Measurements from ENCODE around the gene ASAP3. TPM values are rescaled to one million over a fixed set of nuclear protein-coding genes. Genes with fewer than 3 reads are reported as not detected.
"Not testable (repeated sequence)": the region's sequence is repeated elsewhere in the genome, so short reads cannot be mapped to it uniquely, and the experiment has no call there.

Gene ASAP3
- total RNA-seq, 1 donor from 2014 or later: 40.1 TPM

GRCh38 chr1:23395849-23396248 is 88.1 kb downstream of the ASAP3 start:
- no peak for DNase-seq (ENCODE audit: low spot score)

DNA sequence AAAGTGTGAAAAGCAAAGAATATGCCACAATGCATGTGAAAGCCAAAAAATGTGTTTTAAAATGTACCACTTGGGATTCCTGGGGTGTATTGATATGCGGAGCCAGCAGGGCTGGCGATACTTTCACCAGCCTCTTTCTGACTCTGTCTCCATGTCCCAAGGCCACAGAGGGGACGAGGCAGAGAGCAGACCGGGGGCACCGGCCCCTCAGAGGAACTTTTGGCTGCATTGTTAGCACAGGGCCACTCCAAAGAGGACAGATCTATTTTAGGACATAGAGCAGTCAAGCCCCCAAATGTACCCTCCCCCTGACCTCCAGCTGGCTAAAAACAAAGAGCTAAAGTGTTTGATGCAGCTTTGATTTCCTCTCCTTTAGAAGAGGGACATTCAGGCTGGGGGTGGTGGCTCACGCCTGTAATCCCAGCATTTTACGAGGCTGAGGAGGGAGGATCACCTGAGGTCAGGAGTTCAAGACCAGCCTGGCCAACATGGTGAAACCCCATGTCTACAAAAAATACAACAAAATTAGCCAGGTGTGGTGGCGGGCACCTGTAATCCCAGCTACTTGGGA is 88.7 kb downstream of the ASAP3 start:
- DNase-seq (ENCODE audit: low spot score): no peak

DNA sequence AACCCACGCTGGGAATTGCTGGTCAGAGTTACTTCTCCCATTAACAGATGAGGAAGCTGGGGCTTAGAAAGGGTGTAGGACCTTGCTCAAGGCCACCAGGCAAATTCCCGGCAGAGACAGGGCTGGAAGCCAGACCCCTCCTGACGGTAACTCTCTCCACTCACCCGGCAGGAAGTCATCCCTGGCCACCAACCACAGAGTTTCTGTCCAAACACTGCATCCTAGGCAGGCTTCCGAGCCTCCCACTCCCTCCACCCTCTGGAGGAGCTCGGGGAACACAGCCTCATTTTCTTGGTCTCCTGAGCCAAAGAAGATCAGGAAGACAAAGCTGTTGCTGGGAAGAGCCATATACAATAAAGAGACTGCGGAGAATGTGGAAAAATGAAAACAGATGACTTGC is 89.3 kb downstream of the ASAP3 start:
- DNase-seq (ENCODE audit: low spot score): peak; percentile 72

GRCh38 chr1:23394181-23394580 is 89.8 kb downstream of the ASAP3 start:
- DNase-seq (ENCODE audit: low spot score): no peak

GRCh38 chr1:23393706-23394105 is 90.3 kb downstream of the ASAP3 start:
- DNase-seq (ENCODE audit: low spot score): no peak

DNA sequence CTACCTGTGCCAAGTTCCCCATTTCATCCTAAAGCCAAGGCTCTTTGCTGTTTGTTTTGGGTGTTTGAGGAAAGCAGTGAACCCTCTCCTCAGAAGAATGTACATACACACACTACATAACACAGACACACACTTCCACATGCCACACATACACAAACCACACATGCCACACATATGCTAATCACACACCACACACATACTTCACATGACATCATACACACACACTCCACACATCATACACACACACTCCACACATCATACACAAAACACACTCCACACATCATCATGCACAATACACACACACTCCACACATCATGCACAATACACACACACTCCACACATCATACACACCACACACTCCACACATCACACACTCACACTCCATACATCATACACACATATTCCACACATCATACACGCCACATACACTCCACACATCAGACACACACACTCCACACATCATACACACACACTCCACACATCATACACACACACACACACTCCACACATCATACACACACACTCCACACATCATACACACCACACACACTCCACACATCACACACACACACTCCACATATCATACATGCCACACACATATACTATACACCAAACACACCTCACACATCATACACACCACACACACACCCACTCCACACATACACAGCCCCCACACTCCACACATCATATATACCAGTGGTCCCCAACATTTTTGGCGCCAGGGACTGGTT is 91.7 kb downstream of the ASAP3 start:
- DNase-seq (ENCODE audit: low spot score): no peak

- no peak for DNase-seq (ENCODE audit: low spot score)
Observed at GRCh38 chr1:23389837-23390321, 94.1 kb downstream of the ASAP3 start.

GRCh38 chr1:23387494-23387893 is 96.5 kb downstream of the ASAP3 start:
- no peak for DNase-seq (ENCODE audit: low spot score)

DNA sequence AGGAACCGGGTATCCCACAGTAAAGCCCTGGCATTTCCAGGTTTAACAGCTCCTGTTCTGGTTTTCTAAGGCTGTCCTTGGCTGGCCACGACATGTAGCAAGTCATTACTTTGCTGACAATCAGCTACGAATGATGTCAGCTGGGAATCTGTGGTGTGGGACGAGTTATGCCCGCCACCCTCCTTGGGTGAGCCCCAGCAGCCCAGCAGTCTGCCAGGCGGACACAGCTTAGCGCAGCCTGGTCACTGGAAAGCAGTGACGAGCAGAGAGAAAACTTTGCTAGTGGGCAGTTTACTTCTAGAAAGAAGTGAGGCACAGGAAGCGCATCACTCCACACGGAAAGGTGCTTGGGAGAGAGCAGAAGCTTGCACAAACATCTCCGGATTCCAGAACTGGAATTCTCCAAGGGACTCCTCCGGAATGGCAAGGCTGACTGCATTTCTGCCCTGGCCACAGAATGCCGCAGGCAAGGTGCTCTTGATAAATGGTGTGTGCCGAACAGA is 98.8 kb downstream of the ASAP3 start:
- DNase-seq (ENCODE audit: low spot score): no peak

GRCh38 chr1:23384312-23385058 is 99.5 kb downstream of the ASAP3 start:
- no peak for DNase-seq (ENCODE audit: low spot score)

- DNase-seq (ENCODE audit: low spot score): no peak
Observed at GRCh38 chr1:23383577-23384311, 100.2 kb downstream of the ASAP3 start.

GRCh38 chr1:23381233-23381885 is 102.6 kb downstream of the ASAP3 start:
- no peak for DNase-seq (ENCODE audit: low spot score)

DNA sequence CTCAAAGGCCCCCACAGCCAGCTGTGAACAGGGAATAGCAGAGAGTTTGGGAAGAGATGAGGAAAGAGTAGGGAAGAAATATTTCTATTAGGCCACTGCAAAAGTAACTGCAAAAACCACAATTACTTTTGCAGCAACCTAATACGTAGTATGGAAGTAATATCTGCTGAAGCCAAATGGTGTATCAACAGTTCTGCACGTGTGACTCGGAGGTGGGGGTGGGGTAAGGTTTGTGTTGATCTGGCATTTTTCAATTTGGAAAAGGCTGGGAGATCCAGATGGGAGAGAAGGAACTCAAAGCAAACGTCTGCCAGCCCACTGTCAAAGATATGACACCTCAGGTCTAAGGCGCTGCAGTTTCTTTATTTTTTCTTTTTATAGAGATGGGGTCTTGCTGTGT is 103.3 kb downstream of the ASAP3 start:
- no peak for DNase-seq (ENCODE audit: low spot score)

- not testable (repeated sequence) for DNase-seq (ENCODE audit: low spot score)
Observed at GRCh38 chr1:23380236-23380635, 103.7 kb downstream of the ASAP3 start.

Other genes starting within 250 kb of the ASAP3 start
- gene HNRNPR, start 139.9 kb downstream of the ASAP3 start, total RNA-seq: 83.3 TPM
- gene ZNF436, start 114.3 kb downstream of the ASAP3 start, total RNA-seq: 14.2 TPM
- 32.0 TPM for gene TCEA3, start 59.4 kb downstream of the ASAP3 start, total RNA-seq
- 0.46 TPM for gene E2F2, start 47.1 kb upstream of the ASAP3 start, total RNA-seq
- 48.9 TPM for gene ID3, start 75.3 kb upstream of the ASAP3 start, total RNA-seq
- gene RPL11, start 207.6 kb upstream of the ASAP3 start, total RNA-seq: 732 TPM